Ovary (tissue), 3 donors: Measurements from ENCODE around the gene FAM117B.

Source experiments
- POLR2A ChIP-seq: fragments of 450-650 bp; IDR thresholded peaks from one replicate; pipeline ENCODE4 v1.6.1; 2017; ENCODE audit warnings: antibody characterized with exemption, mild to moderate bottlenecking, moderate library complexity
- TF ChIP-seq, protein P1 (sequence below), 3 donors: fragments of 450-650 bp in 2 of 3; fragments of 200-600 bp in 1 of 3; IDR thresholded peaks; one replicate each; pipeline versions ENCODE4 v1.5.1 to v1.8.0; 2016 to 2022; ENCODE audit warnings: antibody characterized with exemption in 3 of 3, mild to moderate bottlenecking in 1 of 3
- donor health status: DM: no; HTN: no; CAD: no.

DNA sequence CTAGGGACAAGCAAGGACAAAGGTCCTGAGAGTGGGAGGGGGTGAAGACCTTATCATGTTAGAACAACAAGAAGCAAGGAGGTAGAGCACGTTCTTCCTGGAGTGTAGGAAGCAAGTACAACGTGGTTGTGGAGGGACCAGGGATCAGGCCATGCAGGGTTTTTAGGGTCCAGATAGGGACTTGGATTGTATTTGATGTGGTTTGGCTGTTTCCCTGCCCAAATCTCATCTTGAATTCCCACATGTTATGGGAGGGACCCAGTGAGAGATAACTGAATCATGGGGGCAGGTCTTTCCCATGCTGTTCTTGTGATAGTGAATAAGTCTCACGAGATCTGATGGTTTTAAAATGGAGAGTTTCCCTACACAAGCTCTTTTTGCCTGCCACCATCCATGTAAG lies 183.6 kb downstream of the FAM117B start:
- TF ChIP-seq, protein P1, sequence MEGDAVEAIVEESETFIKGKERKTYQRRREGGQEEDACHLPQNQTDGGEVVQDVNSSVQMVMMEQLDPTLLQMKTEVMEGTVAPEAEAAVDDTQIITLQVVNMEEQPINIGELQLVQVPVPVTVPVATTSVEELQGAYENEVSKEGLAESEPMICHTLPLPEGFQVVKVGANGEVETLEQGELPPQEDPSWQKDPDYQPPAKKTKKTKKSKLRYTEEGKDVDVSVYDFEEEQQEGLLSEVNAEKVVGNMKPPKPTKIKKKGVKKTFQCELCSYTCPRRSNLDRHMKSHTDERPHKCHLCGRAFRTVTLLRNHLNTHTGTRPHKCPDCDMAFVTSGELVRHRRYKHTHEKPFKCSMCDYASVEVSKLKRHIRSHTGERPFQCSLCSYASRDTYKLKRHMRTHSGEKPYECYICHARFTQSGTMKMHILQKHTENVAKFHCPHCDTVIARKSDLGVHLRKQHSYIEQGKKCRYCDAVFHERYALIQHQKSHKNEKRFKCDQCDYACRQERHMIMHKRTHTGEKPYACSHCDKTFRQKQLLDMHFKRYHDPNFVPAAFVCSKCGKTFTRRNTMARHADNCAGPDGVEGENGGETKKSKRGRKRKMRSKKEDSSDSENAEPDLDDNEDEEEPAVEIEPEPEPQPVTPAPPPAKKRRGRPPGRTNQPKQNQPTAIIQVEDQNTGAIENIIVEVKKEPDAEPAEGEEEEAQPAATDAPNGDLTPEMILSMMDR (IDR thresholded peaks at IDR 0.05) = no peak
- TF ChIP-seq POLR2A = no peak
